Measurements from ENCODE around the gene LSM11.

GRCh38 chr5:157761690-157762621, 18.4 kb downstream of the LSM11 start:
- TF ChIP-seq POLR2A (IDR thresholded peaks at IDR 0.05; ENCODE audit: low read depth, low read length) (no peak), POLR2AphosphoS5 (IDR thresholded peaks at IDR 0.05; ENCODE audit: low read depth, low read length) (no peak)
